Cardiac fibroblast (primary cell): Measurements from ENCODE around the gene RPL6.
"Not testable (repeated sequence)": the region's sequence is repeated elsewhere in the genome, so short reads cannot be mapped to it uniquely, and the experiment has no call there.

Experiments
- DNase-seq, 2 donors: peaks; one replicate each; pipeline versions ENCODE4 v3.0.0 to v3.0.0-alpha.2; 2010; ENCODE audit warnings: low read depth in 2 of 2
- H3K4me3 ChIP-seq, 2 donors: replicated peaks in 1 of 2; 1 replicate in 1 of 2; 2 replicates in 1 of 2; pipeline ENCODE4 v1.5.1; 2011; ENCODE audit warnings: low read depth in 2 of 2, low read length in 2 of 2, mild to moderate bottlenecking in 2 of 2, moderate library complexity in 1 of 2
- TF ChIP-seq, protein P1 (sequence below): IDR thresholded peaks from one replicate; pipeline ENCODE4 v1.5.1; 2011; ENCODE audit warnings: low read depth, mild to moderate bottlenecking, low read length, inconsistent platforms

RPL6 gene

DNA sequence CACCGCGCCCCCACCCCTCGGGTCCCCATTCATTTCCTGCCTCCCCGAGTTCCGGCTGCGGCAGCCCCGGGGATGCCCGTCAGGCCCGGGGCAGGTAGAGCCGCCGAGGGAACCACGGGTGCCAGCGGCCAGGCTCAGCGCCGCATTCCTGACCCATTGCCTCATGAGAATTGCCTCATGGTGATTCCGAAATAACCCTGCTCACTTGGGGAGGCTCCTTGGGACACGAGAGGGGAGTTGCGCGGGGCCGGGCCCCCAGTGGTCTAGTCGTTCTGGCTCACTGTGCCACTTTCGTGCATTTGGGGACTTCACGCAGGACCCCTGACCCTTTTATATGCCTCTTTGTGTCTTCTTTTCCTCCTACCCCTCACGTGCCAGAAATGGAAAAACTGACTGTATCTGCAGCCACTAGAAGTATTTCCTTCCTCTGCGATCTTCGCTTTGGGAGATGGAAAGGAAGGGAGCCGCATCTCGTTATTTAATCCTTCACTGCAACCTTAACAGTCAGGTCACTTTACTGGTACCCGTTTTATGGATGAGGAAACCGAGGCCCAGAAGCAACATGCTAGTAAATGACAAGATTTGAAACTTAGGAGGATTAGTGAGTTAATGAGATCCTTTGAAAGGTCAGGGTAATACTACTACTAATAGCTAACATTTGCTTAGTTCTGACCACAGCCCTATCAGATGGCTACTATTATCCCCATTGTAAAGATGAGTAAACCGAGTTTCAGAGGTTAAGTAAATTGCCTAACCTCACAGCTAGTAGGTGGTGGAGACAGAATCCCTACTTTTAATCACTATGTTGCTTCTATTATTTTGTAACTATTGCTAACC, 10.1 kb upstream of the RPL6 start:
- TF ChIP-seq, protein P1, sequence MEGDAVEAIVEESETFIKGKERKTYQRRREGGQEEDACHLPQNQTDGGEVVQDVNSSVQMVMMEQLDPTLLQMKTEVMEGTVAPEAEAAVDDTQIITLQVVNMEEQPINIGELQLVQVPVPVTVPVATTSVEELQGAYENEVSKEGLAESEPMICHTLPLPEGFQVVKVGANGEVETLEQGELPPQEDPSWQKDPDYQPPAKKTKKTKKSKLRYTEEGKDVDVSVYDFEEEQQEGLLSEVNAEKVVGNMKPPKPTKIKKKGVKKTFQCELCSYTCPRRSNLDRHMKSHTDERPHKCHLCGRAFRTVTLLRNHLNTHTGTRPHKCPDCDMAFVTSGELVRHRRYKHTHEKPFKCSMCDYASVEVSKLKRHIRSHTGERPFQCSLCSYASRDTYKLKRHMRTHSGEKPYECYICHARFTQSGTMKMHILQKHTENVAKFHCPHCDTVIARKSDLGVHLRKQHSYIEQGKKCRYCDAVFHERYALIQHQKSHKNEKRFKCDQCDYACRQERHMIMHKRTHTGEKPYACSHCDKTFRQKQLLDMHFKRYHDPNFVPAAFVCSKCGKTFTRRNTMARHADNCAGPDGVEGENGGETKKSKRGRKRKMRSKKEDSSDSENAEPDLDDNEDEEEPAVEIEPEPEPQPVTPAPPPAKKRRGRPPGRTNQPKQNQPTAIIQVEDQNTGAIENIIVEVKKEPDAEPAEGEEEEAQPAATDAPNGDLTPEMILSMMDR: no peak
- H3K4me3 ChIP-seq: peak overlapping the region; percentile 81 to 95
- DNase-seq: peak; percentile 87 to 91

DNA sequence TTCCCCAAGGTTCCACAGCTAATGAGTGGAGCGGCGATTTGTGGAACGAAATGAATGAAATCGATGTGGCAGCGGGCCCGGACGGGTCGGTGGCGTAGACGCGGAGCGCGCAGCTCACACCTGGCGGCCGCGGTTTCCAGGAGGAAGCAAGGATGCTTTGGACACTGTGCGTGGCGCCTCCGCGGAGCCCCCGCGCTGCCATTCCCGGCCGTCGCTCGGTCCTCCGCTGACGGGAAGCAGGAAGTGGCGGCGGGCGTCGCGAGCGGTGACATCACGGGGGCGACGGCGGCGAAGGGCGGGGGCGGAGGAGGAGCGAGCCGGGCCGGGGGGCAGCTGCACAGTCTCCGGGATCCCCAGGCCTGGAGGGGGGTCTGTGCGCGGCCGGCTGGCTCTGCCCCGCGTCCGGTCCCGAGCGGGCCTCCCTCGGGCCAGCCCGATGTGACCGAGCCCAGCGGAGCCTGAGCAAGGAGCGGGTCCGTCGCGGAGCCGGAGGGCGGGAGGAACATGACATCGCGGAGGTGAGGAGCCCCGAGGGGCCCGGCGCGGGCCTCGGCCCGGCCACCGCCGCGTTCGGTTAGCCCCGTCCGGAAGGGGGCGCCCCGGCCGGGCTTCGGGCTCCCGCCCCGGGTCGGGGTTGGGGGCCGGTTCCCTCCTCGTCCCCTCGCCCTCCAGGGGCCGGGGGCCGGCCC, 9.3 kb upstream of the RPL6 start, which contains the start of gene PTPN11:
TSS of gene PTPN11 (plus strand) at position 340 of the 689 bp plus-strand sequence. CDS start at position 505, 165 bp downstream.
- peak within 1 kb of the TSS; percentile 81 to 95 for H3K4me3 ChIP-seq
- TF ChIP-seq, protein P1: no peak
- DNase-seq: peak; percentile 81 to 86

DNA sequence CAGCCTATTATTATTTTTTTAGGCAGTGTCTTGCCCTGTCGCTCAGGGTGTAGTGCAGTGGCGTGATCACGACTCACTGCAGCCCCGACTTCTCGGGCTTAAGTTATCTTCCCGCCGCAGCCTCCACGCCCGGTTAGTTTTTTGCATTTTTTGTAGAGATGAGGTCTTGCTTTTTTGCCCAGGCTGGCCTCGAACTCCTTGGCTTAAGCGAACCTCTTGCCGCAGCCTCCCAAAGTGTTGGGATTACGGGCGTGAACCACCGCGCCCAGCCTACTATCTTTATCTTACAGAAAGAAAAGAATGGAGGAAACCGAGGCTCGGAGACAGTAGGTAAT, 8.8 kb upstream of the RPL6 start:
- DNase-seq: no peak
- TF ChIP-seq, protein P1: no peak
- H3K4me3 ChIP-seq: peak overlapping the region; percentile 81 to 95

DNA sequence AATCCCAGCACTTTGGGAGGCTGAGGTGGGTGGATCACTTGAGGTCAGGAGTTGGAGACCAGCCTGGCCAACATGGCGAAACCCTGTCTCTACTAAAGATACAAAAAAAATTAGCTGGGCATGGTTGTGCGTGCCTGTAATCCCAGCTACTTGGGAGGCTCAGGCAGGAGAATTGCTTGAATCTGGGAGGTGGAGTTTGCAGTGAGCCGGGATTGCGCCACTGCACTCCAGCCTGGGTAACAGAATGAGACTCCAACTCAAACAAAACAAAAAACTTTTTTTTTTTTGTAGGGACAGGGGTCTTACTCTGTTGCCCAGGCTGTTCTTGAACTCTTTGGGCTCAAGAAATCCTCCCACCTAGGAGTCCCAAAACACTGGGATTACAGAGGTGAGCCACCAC, 6.1 kb upstream of the RPL6 start:
- not testable (repeated sequence) for H3K4me3 ChIP-seq, DNase-seq

DNA sequence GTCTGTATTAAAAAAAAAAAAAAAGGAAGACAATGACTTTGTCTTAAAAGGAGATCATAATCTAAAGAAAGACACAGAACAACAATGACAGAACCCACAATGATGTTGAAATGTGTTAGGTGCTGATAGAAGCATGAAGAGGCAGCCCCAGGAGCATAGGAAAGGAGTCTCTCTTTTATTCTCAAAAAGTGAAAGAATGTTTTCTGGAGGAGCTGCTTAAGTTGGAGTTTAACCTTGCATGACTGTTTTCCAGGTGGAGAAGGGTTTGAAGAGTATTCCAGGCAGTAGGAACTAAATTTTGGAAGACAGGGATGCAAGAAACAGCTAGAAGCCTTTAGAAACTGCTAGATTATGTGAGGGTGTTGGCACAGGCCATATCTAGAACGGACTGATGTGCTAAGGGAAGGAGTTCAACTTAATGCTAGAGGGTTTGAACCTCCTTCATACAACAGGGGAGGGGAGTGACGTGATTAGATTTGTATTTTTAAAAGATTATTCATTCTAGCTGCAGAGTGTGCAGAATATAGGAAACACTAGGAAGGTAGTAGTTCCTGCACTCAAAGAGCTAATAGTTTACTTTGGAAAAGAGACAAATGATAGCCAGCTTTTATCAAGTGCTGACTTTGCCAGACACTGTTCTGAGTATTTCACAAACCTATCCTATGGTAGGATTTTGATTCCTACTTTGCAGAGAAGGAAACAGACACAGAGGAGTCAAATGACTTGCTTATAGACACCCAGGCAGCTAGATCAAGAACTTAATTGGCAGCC, 4.6 kb upstream of the RPL6 start:
- no peak overlapping the region for H3K4me3 ChIP-seq
- no peak for DNase-seq
- TF ChIP-seq, protein P1: no peak

DNA sequence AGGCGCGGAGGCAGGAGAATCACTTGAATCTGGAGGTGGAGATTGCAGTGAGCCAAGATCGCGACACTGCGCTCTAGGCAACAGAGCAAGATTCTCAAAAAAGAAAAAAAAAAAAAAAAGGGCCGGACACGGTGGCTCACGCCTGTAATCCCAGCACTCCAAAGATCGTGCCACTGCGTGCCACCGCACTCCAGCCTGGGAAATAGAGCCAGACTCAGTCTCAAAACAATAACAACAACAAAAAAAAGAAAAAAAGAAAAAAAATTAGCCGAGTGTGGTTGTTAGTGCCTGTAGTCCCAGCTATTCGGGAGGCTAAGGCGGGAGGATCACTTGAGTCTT, 470 bp upstream of the RPL6 start:
- TF ChIP-seq, protein P1: no peak
- DNase-seq: no peak
- no peak overlapping the region for H3K4me3 ChIP-seq

DNA sequence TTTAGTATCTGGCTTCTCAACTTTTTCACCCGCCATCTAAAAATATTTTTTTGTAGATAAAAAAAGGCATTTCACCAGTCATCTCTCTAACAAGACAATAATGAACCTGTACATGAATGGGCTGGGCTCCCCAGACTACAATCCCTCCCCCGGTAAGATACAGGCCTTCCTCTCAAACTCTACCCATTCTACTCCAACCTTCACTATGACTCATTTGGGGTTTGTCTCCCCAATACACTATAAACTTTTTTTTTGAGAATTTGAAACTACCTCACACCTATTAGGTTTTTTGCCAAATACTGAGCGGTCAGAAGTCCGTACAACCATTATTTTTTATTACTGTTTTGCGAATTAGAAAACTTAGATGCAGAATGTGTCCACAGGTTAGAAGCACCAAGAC, 784 bp downstream of the RPL6 start:
- peak overlapping the region; percentile 74 to 76 for H3K4me3 ChIP-seq
- DNase-seq: peak in 1 of 2 donors; percentile 35
- TF ChIP-seq, protein P1: no peak

DNA sequence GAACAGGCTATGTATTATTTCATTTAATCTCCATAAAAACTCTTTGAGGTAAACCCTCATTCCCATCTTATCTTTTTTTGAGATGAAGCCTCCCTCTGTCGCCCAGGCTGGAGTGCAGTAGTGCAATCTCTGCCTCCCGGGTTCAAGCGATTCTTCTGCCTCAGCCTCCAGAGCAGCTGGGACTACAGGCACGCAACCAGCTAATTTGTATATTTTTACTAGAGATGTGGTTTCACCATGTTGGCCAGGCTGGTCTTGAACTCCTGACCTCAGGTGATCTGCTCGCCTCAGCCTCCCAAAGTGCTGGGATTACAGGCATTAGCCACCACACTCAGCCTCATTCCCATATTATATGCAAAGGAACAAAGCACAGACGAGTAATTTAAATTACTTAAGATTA, 1.7 kb downstream of the RPL6 start:
- H3K4me3 ChIP-seq: peak overlapping the region in 1 of 2 donors; percentile 74
- DNase-seq: not testable (repeated sequence)
